ENCODE data around the gene PDGFB.
A peak's percentile ranks its signal among the peaks of the same experiment; 100 is the strongest.

PDGFB gene

DNA sequence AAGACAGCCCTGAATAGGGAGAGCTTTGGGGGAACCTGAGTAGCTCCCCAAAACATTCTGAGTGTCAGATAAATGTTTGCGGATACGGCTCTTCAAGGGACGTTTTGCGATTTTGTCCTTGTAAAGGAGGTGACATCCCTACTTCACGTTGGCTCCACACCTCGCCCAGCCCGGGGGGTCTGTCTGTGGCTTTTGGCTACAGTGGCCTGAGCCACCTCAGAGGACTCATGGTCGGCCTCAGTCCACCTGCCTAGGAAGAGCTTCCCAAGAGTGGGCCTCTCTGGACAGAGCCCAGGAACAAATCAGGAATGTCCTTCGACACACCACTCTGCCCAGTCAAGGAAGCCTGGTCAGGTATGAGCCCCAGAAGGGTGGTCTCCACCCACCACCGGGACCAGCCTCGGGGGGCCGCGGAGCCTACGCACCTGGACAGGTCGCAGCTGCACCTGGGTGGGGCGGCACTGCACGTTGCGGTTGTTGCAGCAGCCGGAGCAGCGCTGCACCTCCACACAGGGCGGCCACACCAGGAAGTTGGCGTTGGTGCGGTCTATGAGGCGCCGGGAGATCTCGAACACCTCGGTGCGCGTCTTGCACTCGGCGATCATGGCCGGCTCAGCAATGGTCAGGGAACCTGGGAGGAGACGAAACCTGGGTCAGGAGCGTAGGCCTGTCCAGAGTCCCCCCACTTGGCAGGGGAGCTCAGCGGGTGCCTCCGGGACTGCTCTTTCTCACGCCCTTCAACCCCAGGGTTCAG, 13.4 kb downstream of the PDGFB start:
- peaks cover 2% of the 10 kb centered on the region for H3K27me3 Mint-ChIP-seq
- no peak overlapping the region for H3K4me3 Mint-ChIP-seq
- peaks cover 15% of the 10 kb centered on the region for H3K4me1 Mint-ChIP-seq
- H3K27ac Mint-ChIP-seq, result peak overlapping the region; percentile 51
- H3K9me3 Mint-ChIP-seq, result no peaks in the 10 kb centered on the region
- no peaks in the 10 kb centered on the region for H3K36me3 Mint-ChIP-seq

GRCh38 chr22:39230261-39231196, 14.3 kb downstream of the PDGFB start:
- Mint-ChIP-seq H3K27ac (peak overlapping the region; percentile 51), H3K4me1 (peaks cover 7% of the 10 kb centered on the region)

GRCh38 chr22:39229688-39230260, 15.0 kb downstream of the PDGFB start:
- H3K4me3 Mint-ChIP-seq, result no peak overlapping the region
- H3K4me1 Mint-ChIP-seq, result peaks cover under 1% of the 10 kb centered on the region
- H3K9me3 Mint-ChIP-seq, result no peaks in the 10 kb centered on the region
- no peaks in the 10 kb centered on the region for H3K27me3 Mint-ChIP-seq
- H3K36me3 Mint-ChIP-seq, result peaks cover 3% of the 10 kb centered on the region
- no peak overlapping the region for H3K27ac Mint-ChIP-seq

More at GRCh38 chr22:39230261-39231196, 14.3 kb downstream of the PDGFB start:
- peaks cover 2% of the 10 kb centered on the region for H3K36me3 Mint-ChIP-seq
- H3K4me3 Mint-ChIP-seq, result no peak overlapping the region
- H3K27me3 Mint-ChIP-seq, result no peaks in the 10 kb centered on the region
- H3K9me3 Mint-ChIP-seq, result no peaks in the 10 kb centered on the region

- Mint-ChIP-seq H3K27ac (no peak overlapping the region), H3K4me3 (no peak overlapping the region), H3K27me3 (no peaks in the 10 kb centered on the region), H3K9me3 (no peaks in the 10 kb centered on the region), H3K36me3 (peaks cover 4% of the 10 kb centered on the region), H3K4me1 (peaks cover 3% of the 10 kb centered on the region)
Measured at GRCh38 chr22:39229075-39229474, 15.7 kb downstream of the PDGFB start.

GRCh38 chr22:39227542-39228272, 17.1 kb downstream of the PDGFB start:
- H3K27me3 Mint-ChIP-seq, result no peaks in the 10 kb centered on the region
- no peak overlapping the region for H3K4me3 Mint-ChIP-seq
- H3K9me3 Mint-ChIP-seq, result no peaks in the 10 kb centered on the region
- peaks cover 8% of the 10 kb centered on the region for H3K4me1 Mint-ChIP-seq
- no peak overlapping the region for H3K27ac Mint-ChIP-seq
- H3K36me3 Mint-ChIP-seq, result peaks cover 7% of the 10 kb centered on the region

GRCh38 chr22:39226353-39226752, 18.4 kb downstream of the PDGFB start:
- H3K27me3 Mint-ChIP-seq, result no peaks in the 10 kb centered on the region
- no peak overlapping the region for H3K27ac Mint-ChIP-seq
- no peak overlapping the region for H3K4me3 Mint-ChIP-seq
- no peaks in the 10 kb centered on the region for H3K9me3 Mint-ChIP-seq
- H3K36me3 Mint-ChIP-seq, result peaks cover 7% of the 10 kb centered on the region
- peaks cover 8% of the 10 kb centered on the region for H3K4me1 Mint-ChIP-seq

DNA sequence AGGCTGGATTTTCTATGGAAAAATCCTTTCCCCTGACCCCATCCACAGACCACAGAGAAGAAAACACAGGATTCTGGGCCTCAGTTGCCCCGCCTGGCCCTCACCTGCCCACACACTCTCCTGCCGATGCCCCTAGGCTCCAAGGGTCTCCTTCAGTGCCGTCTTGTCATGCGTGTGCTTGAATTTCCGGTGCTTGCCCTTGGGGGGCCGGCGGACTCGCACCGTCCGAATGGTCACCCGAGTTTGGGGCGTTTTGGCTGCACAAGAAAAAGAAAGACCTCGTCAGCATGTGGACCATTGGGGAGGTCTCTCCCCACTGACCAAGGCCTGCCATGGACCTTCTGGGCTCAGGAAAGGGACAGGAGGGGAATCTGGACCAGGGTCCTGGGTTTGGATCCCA, 19.2 kb downstream of the PDGFB start:
- H3K36me3 Mint-ChIP-seq, result peaks cover 9% of the 10 kb centered on the region
- H3K9me3 Mint-ChIP-seq, result no peaks in the 10 kb centered on the region
- peaks cover 13% of the 10 kb centered on the region for H3K4me1 Mint-ChIP-seq
- H3K4me3 Mint-ChIP-seq, result no peak overlapping the region
- H3K27me3 Mint-ChIP-seq, result no peaks in the 10 kb centered on the region
- H3K27ac Mint-ChIP-seq, result no peak overlapping the region

DNA sequence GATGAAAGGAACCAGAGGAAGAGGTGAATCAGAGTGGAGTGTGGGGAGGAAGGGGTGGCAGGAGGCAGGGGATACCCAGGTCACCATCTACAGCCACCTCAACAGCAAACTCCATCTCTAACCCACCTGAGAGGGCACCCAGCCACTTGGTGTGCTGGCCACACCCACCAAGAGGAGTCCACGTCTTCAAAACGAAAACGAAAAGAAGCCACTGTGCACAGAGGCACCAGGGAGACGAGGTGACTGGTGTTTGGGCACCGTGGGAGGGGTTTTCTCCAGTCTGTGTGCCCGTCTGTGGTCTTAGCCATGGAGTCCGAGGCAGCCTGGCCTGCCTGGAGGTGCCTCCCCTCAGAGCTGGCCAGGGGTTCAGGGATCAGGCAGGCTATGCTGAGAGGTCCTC, 20.2 kb downstream of the PDGFB start:
- no peak overlapping the region for H3K4me3 Mint-ChIP-seq
- peaks cover 13% of the 10 kb centered on the region for H3K4me1 Mint-ChIP-seq
- H3K9me3 Mint-ChIP-seq, result no peaks in the 10 kb centered on the region
- no peaks in the 10 kb centered on the region for H3K27me3 Mint-ChIP-seq
- H3K36me3 Mint-ChIP-seq, result peaks cover 9% of the 10 kb centered on the region
- no peak overlapping the region for H3K27ac Mint-ChIP-seq

DNA sequence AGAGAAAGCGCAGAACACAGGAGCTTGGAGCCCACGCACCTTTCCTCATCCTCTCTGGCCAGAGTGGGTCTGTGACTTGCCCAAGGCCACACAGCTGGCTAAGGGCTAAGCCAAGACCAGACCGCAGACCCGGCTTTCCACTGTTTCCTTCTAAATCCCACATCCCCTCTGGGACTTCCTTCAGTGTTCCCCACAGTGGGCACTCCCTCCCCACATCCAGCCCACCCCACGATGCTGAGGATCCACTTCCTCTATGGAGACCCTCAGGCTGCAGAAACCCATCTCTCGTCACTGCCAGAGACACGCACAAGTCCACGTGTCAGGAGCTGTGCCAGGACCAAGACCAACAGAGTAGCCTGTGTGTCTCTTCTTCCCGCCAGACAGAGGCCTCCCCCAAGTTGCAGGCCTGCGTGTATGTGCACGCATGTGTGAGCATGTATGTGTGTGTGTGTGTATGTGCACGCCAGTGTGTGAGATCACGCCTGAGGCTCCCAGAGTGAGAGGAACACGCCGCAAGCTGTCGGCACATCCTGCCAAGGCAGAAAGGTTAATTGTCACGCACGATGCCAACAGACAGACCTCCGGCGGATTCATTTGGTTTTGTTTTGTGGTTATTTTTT, 21.6 kb downstream of the PDGFB start:
- Mint-ChIP-seq H3K4me1 (peaks cover 13% of the 10 kb centered on the region), H3K27ac (peak overlapping the region; percentile 75), H3K4me3 (no peak overlapping the region), H3K27me3 (no peaks in the 10 kb centered on the region), H3K36me3 (peaks cover 9% of the 10 kb centered on the region), H3K9me3 (no peaks in the 10 kb centered on the region)

GRCh38 chr22:39221999-39222686, 22.6 kb downstream of the PDGFB start:
- Mint-ChIP-seq H3K4me1 (peaks cover 13% of the 10 kb centered on the region), H3K27me3 (no peaks in the 10 kb centered on the region), H3K27ac (no peak overlapping the region)

DNA sequence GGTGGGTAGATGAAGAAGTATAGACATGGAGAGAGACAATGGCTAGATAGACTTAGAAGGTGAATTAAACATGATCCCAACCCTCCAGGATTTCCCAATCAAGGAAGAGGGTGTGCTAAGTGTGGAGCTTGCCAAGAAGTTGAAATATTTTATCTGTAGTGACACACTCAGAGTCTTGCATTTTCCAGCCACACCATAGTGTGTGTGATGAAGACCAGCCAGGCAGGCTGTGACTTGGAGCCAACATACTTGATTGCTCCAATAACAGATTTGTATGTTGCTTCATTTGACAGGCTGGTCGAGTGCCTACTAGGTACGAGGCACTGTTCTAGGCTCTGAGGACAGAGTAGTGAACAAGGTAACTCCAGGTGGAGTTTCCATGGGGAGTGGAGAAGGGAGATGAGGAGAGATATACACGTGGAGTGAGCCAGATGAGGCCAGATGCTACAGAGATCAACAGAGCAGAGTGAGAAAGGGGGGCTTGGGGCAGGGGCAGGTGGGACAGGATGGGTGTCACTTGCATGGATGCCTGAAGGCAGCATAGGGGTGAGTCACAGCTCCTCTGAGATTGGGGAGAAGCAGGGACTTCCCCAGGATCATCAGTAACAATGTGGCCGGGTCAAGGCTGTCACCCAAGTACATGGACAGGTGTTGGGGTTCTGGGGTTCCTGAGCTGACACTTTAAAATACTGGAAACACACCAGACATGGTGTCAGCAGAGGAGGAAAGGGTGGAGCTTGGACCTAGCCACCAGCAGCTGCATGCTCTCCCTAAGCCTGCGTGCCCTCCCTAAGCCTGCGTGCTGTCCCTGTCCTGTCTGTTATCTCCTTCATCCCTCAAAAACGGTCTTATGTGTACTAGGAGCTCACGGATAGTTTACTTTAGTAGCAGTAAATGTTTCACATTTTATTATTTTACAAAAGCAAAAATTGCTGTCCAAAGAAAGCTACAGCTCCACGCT, 23.6 kb downstream of the PDGFB start:
- peaks cover 13% of the 10 kb centered on the region for H3K4me1 Mint-ChIP-seq
- no peaks in the 10 kb centered on the region for H3K27me3 Mint-ChIP-seq
- H3K27ac Mint-ChIP-seq, result no peak overlapping the region
- H3K36me3 Mint-ChIP-seq, result peaks cover 9% of the 10 kb centered on the region
- H3K9me3 Mint-ChIP-seq, result no peaks in the 10 kb centered on the region
- no peak overlapping the region for H3K4me3 Mint-ChIP-seq

More at GRCh38 chr22:39221999-39222686, 22.6 kb downstream of the PDGFB start:
- no peak overlapping the region for H3K4me3 Mint-ChIP-seq
- peaks cover 9% of the 10 kb centered on the region for H3K36me3 Mint-ChIP-seq
- no peaks in the 10 kb centered on the region for H3K9me3 Mint-ChIP-seq

DNA sequence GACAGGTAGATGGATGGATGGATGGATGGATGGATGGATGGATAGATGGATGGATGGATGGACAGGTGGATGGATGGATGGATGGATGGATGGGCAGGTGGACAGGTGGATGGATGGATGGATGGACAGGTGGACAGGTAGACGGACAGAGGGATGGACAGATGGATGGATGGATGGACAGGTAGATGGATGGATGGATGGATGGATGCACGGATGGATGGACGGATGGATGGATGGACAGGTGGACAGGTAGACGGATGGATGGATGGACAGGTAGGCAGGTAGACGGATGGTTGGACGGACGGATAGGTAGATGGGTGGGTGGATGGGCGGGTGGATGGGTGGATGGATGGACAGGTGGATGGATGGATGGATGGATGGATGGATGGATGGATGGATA, 24.3 kb downstream of the PDGFB start:
- H3K27me3 Mint-ChIP-seq, result no peaks in the 10 kb centered on the region

More for the DNA sequence above, 24.3 kb downstream of the PDGFB start:
- no peaks in the 10 kb centered on the region for H3K9me3 Mint-ChIP-seq
- H3K36me3 Mint-ChIP-seq, result peaks cover 8% of the 10 kb centered on the region
- H3K4me3 Mint-ChIP-seq, result no peak overlapping the region
- no peak overlapping the region for H3K27ac Mint-ChIP-seq
- H3K4me1 Mint-ChIP-seq, result peaks cover 16% of the 10 kb centered on the region
